GM21447 (cell line): Measurements from ENCODE around the gene CATSPERD.

Experiments
- ATAC-seq: cut with Tn5 transposase; IDR thresholded peaks from one replicate; pipeline ENCODE4 v1.9.1; 2021; ENCODE audit not compliant: unreplicated experiment

Gene CATSPERD

DNA sequence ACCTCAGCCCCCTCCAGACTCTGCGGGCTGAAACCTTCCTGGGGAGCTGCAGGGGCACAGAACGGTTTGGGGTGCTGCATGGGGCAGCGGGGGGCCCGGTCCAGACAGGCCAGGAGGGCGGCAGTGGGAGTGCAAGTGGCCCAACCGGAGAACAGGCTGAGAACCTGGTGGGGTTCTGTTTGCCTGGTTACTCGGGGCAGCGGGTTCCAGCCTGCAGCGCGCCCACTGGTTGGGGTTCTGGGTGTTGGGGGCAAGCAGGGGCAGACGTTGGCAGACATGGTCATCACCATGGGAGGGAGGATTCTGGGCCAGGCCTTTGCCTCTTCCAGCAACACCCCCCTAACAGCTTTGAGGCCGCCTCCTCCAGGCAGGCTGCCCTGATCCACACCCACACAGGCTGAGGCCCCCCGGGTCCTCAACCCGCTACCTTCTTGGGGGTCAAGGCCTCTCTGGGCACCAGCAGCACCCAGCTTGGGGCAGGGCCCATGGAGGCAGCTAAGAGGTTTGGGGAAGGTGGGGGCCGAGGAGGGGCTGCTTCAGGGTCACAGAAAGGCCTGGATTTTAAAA, 64.2 kb downstream of the CATSPERD start, which contains the start of gene PRR22:
PRR22 (minus strand) TSS at position 166 of the 567 bp plus-strand sequence; CDS start at position 80, 86 bp downstream.
- no peak for ATAC-seq

DNA sequence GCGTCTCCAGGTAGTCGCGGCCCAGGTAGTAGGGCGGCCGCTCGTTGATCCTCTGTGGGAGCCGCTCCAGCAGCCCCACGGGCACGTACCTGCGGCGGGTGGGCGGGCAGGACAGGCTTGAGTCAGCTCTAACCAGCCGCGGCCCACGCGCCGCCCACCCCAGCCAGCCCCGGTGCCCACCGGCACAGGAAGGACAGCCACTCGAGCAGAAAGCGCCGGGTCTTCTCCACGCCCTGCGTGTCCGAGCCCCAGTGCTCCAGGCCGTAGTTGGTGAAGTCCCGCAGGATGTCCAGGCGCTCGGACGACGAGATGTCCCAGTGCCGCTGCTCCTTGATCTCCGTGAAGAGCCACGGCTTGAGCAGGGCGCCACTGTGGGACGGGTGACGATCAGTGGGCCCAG, 65.0 kb downstream of the CATSPERD start:
- no peak for ATAC-seq

DNA sequence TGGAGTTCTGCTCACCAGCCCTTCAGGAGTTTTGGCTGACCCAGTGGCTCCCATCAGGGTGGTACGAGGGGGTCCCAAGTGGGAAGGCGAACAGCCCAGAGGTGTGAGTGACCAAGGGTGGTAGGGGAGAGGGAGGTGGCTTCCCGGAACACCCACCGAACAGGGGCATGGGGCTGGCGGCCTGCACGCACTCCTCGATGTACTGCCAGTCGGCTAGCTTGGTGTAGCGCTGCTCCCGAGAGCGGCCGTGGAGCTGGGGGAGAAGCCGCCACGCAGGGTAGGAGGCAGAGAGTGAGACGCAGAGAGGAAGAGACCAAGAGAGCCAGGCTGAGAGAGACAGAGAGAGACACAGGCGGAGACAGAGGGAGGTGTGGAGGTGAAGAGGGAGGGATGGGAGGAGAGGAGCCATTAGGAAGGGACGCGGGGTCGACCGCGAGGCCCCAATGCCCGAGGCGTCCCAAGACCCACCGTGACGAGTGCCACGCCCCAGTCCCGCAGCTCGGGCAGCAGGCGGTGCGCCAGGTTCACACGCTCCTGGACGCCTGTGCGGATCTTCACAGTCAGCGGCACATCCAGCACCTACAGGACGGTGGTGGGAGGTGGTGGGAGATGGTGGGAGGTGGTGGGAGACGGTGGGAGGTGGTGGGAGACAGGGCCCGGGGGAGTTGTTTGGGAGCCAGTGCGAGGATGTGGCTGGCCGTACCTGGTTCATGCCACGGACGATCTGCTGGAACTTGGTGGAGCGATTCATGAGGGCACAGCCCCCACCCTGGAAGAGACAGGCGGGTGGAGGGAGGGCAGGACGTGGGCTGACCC, 66.4 kb downstream of the CATSPERD start:
- no peak for ATAC-seq

DNA sequence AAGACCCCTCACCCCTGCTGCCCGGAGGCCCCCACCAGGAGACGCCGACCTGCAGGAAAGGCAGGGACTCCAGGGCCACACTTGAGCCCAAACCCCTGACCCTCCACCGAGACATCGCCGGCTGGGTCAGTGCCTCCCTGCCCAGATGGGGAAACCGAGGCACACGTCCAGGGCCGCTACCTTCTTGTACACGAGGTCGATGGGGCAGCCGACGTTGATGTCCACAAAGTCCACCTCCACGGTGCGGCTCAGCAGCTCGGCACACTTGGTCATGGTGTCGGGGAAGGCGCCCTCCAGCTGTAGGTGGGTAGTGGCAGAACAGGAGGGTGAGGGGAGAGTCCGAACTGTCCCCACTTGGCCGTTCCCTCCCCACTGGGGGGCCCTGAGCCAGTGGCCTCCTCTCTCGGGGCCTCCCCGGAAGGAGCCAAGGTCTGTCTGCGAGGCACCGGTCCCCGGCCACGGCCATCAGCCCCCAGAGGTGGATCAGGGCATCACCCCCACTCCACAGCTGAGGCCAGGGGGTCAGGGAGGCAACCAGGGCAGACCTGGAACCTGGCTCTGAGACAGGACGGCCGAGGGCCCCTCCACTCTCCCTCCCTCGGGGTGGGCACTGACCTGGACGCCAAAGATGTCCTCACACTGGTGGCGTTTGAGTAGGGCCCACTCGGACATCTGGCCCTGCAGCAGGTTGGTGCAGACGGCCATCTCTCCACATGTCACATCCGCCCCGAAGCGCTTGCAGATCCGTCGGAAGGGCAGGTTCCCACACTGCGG, 67.2 kb downstream of the CATSPERD start:
- ATAC-seq = no peak

DNA sequence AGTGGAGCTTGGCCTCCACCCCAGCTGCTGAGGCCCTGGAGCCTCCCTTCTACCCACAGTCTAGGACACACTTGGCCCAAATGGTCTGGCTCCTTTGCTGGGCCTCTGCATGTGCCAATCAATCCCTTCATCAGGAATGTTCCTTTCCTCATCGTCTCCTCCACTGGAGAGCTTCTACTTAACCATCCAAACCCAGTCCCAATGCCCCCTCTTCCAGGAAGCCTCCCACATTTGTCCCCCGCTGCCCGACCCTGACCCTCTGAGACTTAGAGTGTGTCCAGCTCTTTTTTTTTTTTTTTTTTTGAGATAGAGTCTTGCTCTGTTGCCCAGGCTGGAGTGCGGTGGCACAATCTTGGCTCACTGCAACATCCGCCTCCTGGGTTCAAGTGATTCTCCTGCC, 68.0 kb downstream of the CATSPERD start:
- no peak for ATAC-seq

DNA sequence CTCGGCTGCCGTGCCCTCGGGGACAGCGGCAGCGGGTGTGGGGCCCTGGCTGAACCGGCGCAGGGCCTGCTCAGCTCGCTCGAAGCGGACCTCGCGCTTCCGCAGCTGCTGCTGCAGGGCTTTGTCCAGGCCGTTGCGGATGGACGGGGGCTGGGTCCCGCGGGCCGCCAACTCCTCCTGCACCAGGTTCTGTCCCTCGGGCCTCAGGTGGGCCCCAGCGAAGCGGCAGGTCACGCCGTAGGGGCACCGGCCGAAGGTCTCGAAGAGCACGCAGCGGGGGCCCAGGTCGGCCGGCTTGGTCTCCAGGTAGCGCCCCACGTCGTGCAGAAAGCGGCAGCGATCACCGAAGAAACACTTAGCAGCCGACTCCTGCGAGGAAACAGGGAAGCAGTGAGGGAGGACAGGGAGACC, 68.9 kb downstream of the CATSPERD start:
- ATAC-seq = no peak

DNA sequence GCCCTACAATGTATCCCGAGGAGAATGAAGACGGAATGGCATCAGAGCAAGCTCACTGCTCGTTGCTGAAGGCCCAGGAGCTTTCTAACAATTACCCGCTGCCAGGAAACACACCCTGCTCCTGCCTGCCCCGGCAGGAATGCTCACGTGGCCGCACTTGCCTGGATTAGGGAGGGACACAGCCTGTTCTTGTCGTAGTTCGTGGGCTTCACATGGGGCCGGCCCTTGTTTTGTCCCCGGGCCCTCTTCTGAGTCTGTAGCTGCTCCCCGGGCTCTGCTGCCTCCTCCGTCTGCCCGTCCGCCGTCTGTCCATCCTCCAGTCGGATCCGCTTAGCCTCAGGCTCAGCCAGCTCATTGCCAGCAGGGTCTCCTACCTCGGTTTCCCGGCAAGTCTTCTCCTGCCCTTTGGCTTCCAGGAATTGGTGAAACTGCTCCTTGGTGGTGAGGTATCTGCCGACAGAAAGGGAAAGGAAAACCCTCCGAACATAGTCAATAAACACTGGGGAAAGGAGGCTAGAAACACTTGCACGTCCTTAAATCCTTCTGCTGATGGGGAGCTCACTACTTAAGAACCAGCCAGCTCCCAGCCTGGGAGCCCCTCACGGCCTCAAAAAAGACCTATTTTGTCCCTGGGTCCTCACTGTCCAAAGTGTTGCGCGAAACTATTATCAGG, 69.6 kb downstream of the CATSPERD start:
- no peak for ATAC-seq

DNA sequence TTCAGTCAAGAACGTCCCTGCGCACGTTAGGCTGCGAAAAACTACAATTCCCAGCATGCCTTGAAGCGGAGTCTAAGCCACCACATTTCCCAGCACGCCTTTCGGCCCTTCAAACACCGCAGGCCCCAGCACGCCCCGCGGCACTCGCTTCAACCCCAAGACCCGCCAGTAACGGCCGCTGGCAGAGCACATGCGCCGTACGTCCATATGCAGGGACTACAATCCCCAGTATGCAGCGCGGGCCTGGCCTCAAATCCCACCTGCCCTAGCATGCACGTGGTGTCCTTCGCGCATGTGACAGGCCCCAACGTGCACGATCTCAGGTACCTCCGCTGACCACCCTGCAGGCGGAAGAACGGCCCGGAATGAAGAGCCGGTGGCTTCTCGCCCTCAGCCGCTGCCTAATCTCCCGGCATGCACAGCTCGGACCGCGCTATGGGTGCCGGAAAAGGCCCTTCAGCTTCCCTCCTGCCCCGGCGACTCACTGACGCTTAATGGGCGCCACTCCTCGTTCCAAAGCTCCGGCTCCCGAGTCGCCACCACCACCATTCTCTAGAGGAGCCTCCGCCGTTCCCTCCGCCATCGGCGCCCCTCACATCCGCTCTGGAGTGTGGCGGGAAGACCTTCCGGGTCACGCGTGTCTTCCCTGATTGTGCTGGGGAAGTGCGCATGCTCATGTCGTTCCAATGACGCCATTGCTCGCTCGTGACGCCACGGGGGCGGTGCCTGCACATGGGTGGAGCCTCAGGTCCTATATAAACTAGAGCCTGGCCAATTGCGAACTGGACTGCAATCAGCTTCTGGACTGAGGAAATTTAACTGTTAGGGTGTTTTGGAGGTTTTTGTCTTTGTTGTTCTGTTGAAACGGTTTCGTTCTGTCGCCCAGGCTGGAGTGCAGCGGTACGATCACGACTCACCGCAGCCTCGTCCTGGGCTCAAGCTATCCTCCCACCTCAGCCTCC, 70.4 kb downstream of the CATSPERD start, which contains the start of gene DUS3L:
DUS3L (minus strand) TSS at position 605 of the 962 bp plus-strand sequence; CDS start at position 583, 22 bp downstream.
- ATAC-seq = peak; percentile 83

DNA sequence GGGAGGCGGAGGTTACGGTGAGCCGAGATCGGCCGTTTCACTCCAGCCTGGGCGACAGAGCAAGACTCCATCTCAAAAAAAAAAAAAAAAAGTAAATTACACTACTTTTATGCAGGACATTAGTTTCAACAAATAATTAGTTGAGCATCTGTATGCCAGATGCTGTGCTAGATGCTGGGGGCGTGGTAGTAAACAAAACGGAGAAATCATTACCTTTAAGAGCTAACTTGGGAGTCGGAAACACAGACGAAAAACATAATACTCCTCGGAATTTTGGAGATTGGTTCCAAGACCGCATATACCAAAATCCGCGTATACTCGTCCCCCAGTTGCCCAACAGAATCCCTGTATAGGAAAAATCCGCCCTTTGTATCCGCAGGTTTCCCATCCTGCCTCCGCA, 71.8 kb downstream of the CATSPERD start:
- ATAC-seq = no peak

DNA sequence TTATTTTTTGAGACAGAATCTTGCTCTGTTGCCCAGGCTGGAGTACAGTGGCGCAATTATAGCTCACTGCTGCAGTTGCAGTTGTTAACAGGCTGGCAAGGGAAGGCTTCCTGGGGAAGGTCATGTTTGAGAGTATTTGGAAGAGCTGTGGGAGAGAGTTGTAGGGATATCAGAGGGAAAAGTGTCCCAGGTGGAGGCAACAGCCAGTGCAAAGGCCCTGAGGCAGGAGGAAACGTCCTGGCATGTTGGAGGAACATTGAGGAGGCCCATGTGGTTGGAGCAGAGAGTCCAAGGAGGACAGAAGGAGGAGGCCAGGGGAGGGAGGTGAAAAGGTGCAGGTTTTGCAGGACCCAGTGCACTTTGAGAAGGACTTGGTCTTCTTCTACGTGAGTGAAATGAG, 72.8 kb downstream of the CATSPERD start:
- no peak for ATAC-seq

DNA sequence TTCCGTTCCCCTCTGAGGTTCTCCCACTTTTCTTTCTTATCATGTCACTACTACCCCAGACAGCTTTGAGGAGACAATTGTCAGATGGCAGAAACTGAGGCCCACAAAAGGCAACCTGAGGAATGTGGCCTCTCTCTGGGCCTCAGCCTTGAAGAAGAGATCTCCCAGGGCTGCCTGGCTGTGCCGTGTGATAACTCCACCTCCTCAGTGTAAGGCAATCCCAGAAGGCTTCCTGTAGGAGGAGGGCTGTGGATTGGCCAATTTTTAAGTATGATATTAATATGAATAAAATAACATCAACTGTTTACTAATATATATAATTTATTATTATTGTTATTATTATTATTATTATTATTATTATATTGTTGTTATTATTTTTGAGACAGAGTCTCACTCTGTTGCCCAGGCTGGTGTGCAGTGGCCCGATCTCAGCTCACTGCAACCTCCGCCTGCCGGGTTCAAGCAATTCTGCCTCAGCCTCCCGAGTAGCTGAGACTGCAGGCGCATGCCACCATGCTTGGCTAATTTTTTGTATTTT, 75.0 kb downstream of the CATSPERD start:
- ATAC-seq = no peak

DNA sequence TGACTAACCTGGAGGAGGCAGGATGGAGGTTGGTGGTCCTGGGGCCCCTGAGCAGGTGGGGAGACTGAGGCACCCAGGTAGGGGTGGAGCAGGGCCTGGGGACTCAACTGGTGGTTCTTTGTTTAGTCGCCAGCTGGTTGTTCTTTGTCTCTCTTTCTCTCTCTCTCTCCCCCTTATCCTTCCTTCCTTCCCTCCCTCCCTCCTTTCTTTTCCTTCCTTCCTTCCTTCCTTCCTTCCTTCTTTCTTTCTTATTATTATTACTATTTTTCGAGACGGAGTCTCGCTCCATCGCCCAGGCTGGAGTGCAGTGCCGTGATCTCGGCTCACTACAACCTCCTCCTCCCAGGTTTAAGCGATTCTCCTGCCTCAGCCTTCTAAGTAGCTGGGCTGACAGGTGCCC, 77.8 kb downstream of the CATSPERD start:
- no peak for ATAC-seq

DNA sequence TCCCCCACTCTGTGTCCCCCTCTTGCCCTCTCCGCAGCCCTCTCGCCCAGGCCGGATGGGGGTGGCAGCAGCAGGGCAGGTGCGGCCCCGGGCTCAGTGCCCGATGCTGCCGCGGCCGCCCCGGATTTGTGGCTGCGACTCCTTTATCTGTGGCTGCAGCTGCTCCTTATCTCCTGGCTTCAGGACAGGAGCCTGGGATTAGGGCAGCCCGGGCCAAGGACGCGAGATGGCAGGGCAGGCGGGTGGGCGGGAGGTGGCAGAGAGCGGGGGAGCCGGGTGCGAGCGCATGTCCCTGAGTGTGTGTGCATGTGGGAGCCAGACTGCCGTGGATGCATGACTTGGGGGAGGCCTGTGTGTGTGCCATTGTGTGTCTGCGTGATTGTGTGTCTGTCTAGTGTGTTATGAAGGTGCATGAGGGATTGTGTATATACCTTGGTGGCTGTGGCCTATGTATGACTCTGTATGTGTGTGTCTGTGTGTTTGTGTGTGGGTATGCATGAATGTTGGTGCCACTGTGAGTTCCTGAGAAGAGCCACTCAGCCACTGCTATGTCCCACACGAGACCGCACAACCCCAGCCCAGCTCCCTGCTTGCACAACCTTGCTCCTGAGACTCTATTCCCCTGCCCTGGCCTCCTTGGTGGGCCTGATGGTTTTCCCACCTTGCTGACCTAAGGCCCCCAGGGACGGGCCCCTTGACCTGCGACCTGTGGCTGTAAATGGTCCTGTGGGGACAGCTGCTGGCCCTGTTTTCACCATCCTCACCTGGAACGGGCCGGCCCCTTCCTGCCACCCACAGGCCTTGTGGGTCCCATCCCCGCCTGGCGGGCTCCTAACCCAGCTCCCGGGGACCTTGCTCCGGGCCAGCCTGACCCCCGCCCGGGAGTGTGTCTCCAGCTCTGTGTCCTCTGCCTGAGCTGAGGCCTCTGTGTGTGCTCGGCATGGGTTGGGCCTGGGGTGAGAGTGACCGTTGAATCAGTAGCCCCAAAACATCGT, 79.1 kb downstream of the CATSPERD start:
- ATAC-seq = no peak

DNA sequence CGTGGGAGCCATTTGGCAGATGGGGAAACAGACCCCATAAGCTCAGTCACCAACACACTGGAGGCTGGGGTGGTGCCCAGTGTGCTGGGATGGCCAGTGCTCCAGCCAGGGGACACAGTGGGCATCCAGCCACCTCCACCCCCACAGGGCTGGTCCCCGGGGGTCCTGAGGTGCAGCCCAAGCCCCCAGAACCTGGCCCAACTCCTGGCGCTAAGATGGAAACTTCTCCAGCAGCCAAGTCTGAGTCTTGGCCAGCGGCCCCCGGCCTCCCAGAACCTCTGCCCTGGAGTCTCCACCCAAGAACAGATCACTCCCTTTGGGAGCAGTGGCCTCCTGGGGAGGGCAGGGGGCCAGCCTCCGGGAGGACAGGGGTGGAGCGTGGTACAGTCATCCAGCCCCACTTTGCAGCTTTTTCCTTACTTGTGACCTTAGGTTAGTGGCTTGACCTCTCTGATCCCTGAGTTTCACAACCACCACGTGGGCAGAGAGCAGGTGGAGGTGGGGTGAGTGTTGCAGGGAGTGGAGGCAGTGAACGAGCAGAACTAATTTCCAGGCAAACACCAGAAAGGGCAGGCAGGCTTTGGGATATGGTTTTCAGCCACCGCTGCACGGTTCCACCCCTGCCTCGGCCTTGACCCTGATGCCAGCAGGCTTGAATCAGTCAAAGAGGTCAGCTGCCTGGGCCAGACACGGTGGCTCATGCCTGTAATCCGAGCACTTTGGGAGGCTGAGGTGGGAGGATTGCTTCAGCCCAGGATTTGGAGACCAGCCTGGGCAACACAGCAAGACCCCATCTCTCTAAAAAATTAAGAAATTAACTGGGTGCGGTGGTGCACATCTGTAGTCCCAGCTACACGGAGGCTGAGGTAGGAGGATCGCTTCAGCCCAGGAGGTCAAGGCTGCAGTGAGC, 80.2 kb downstream of the CATSPERD start:
- no peak for ATAC-seq

DNA sequence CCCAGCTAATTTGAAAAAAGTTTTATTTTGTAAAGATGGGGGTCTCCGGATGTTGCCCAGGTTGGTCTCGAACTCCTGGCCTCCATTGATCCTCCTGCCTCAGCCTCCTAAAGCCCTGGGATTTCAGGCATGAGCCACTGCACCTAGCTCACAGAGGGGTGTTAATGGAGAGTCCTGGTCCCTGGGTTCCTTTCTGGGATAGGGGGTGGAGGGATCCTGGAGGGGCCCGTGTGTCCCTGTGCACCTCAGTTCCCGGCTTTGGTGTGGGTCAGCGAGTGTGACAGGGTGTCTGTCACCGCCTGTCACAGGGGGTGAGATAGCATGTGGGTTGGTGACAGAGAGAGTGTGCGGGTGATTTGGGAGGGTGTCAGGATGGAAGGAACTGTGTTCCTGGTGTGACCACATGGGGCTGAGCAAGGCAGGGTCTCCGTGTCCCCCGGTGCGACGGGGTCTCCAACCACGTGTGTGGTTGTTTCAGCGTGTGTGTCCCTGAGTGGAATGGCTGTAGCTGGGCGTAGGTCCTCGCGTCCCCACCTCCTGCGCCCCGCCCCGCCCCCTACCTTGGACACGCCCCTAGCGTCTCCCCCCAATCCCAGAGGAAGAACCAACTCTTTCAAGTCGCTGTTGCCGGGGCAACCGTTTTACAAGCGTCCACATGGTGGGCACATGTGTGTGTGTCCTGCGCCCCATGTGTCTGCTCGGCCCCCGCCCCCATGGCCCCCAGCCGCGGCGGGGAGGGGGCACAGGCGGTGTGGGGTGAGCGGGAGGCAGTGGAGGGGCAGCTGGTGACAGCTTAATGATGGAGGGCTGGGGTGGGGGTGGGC, 81.6 kb downstream of the CATSPERD start:
- ATAC-seq = no peak

DNA sequence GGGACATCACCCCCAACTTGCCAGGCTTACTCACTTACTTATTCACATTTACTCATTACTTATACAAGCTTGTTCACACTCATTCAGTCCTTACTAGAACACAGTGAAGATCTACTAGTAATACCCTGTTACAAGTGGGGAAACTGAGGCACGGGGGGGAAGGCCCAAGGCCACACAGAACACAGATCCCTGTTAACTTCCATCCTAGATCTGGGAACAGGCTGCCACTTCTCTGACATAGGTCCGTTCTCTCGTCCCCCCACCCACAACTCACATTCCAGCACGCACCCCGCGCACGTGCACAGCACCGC, 83.0 kb downstream of the CATSPERD start:
- ATAC-seq = no peak
